ENCODE measurements around the gene MARCO.

The MARCO gene

DNA sequence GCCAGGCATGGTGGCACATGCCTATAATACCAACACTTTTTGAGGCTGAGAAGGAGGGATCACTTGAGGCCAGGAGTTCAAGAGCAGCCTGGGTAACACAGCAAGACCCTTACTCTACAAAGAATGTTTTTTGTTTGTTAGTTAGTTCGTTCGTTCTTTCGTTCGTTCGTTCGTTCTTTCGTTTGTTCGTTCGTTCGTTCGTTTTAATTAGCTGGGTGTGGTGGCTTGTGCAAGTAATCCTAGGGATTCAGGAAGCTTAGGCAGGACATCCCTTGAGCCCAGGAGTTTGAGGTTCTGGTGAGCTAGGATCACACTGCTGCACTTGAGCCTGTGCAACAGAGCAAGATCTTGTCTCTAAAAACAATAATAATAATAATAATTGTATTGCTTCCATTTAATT lies 98.7 kb downstream of the MARCO start:
- DNase-seq (ENCODE audit: low read depth, low spot score) = no peak
